Stimulated activated CD4-positive, alpha-beta T cell treated with anti-CD3 and anti-CD28 coated beads, Interleukin-2, amount 100 ng/mL, for 24 hours (primary cell): ENCODE data around the gene LRIG1.

Experiments used
- DNase-seq, 2 donors: peaks; one replicate each; pipeline ENCODE4 v3.0.0-alpha.2; 2020

The LRIG1 gene

GRCh38 chr3:66502981-66503380, 2.2 kb upstream of the LRIG1 start:
- DNase-seq, result no peak

- no peak for DNase-seq
Observed at GRCh38 chr3:66502245-66502874, 1.5 kb upstream of the LRIG1 start.

GRCh38 chr3:66501483-66502244, 842 bp upstream of the LRIG1 start:
- no peak for DNase-seq

DNA sequence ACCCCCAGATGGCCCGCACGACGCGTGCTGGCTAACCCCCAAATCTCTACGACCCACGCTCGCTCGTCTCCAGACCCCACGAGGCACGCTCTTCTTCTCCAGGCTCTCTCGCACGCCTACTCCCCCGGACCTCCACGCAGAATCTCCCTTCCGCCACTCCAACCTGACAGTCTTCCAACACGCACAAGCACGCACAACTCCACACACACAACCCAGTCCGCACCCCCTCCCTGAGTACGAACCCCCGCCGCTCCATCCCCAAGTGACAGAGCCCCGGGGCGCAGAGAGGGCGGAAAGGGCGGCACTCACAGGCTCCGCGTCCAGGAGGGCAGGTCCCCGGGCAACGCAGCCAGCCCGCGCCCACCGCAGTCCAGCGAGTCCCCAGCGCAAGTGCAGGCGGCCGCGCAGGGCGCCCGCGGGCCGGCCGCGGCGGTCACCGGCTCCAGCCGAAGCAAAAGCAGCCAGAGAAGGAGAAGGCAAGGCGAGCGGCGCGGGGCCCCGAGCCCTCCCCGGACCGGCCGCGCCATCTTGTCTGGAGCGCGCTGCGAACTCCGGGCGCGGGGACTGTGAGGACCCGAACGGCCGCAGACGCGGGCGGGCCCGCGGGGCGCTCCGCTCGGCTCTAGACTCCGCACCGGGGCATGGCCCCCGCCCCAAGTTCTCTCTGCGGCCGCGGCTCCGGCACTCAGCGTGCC, 794 bp downstream of the LRIG1 start:
- DNase-seq, result peak; percentile 51 to 61

DNA sequence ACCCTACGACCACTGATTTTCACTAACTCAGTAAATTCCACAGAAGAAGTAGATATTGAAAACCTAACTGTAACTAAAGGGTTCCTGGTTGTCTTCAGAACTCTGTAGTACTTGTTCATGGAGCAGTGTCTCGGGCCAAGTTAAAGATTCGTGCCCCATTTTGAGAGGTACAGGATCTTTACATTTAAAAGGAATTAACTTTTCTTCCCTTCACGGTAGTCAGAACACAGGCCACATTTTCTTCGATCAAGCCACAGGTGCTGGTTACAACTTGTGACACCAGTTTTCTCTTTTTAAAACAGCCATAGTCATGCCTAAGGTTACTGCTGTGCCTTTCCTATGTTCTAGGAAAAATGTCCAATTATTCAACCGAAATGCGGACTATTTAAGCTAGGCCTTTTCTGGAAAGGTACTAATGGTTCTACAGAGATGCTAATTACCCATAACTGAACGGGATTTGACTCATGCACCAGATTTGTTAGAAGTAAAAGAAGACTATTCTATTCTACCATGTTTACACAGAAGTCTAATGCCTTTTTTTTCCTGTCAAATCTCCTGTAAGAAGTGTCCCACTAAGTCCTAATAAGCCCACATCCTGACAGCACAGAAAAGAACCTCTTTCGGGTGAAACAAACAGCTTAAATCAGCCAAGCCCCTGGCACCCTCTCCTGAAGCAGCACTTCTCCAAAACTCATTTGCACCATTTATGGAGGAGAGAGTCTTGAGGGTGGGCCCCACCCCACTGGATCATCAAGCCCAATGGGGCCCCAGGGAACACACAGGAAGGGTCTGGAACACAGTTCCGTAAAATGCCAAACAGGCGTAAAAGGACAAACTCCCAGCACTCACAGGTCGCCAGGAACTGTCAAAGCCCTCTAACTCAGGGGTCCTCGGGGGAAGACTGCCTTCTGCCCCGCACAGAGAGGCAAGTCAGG, 1.9 kb downstream of the LRIG1 start:
- DNase-seq, result no peak

DNA sequence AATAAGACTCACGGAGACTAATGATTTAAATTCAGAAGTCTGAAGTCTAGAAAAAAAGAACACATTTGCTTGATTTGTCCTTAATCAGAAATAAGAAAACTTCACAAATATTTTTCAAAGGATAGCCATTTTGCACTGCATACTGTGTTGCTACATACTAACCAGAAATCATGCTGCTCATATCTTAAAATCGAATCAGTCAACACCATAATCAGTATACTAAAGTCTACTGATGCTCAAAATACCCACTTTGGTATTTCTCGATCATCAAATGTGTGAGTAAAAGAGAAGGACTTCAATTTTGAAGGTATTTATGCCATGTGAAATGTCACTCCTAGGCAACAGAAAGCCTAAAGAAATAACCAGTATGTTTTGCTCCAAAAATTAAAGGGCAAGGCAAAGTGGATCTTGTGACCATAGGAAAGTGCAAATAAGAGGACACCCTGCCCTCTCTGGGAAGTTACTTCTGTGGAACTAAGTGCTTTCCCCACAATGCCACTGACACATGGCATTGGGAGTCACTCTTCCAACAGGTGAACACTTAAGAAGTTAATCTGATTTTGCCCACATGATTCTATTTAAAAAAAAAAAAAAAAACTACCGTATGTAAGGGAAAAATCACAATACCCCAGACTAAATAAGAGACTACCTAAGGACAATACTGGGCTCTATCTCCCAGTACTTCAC, 2.7 kb downstream of the LRIG1 start:
- no peak for DNase-seq

DNA sequence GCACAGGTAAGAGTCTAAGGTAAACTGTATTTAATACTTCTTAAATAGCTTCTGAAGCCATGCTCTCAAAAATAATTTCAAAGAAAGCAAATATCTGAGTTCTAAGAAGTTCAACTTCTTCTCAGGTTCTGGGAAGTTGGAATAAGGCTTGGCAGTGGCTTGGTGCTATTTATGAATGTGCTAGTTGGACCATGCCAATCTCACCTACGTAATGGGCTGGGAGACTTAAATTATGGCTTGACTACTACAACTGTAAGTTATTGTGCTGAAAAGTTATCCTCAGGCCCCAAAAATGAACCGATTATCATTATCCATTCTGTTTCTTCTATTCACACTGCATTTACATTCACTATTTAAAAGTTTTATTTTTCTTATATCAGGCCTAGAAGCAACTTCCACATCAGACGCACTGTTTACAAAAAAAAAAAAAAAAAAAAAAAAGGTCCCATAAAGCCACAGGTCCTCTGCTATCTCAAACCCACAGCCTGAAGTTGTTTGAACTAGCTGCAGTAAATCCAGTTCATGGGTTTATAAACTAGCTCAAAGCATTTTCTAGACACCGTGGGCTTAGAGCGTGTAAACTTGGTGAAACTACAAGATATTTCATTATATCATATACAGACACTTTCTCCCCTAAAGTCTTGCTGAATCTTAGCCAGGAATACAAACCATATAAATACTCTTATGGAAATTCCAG, 3.4 kb downstream of the LRIG1 start:
- no peak for DNase-seq

- DNase-seq, result no peak
Observed at GRCh38 chr3:66496746-66497145, 4.1 kb downstream of the LRIG1 start.

DNA sequence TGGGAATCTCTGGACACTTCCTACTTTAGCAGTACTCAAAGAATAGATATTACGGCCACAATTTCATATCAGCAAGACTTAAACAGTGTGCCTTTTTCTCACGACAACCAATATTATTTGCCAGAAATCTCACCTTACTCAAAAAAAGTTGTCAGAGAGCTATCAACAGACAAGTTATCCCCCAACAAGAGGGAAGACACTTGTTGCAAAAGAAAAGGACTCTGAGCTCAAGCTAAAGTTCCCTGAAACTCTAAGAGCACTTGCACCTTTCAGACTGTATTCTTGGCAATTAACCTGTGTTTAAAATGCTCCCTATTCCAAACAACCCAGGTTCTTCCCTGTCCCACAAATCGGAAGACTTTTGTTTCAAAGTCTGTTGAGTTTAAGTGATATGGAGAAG, 4.5 kb downstream of the LRIG1 start:
- no peak for DNase-seq

- no peak for DNase-seq
Observed at GRCh38 chr3:66495668-66496045, 5.2 kb downstream of the LRIG1 start.

DNA sequence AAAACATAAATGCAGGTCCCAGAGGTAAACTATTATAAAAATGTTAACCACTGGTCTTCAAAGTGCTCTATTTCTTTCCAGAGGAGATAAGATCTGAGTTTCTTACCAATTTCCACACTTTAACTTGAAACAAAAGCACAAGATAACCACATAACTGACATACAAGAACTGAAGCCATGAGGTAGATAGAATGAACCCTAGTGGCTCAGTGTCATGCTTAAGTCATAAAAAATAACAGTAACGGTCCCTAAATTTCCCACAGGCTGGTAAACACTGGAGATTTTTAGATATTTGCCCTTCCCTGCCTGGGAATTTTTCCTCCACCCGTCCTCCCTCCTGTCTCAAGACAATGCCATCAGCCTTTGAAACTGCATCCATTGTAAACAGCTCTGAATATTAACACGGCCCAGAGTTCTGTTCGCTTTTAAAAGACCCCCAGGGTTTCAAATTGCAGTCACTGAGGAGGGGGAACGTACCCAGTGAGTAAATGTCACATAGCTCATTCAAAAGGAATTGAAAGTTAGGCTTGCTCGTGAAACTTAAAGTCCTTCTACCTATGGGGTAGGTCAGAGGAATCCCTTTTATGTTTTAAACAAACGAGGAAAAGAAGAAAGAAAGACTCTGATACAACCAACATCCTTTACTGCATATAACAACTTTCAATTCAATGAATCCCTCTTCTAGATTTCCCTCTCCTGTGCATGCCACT, 5.7 kb downstream of the LRIG1 start:
- DNase-seq, result no peak

DNA sequence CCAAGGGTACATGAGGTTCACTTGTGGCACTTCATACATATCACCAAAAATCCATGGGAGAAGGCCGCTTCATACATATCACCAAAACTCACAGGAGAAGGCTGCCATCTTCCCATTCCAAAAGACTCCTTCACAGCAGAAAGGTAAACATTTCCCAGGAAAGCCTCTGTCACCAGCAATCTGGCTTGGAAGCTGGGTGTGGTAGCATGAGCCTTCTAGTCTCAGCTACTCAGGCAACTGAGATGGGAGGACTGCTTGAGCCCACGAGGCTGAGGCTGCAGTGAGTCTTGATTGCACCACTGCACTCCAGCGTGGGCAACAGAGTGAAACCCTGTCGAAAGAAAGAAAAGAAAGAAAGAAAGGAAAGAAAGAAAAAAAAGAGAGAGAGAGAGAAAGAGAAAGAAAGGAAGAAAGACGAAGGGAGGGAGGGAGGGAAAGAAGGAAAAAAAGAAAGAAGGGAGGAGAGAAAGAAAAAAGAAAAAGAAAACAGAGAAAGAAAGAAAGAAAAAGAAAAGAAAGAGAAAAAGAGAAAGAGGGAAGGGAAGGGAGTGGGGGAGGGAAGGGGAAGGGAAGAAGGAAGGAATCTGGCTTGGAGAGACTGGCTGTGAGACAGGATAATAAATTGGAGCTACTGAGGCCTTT, 7.2 kb downstream of the LRIG1 start:
- DNase-seq, result no peak

GRCh38 chr3:66492672-66493071, 8.2 kb downstream of the LRIG1 start:
- no peak for DNase-seq

GRCh38 chr3:66492071-66492470, 8.8 kb downstream of the LRIG1 start:
- no peak for DNase-seq

- no peak for DNase-seq
Observed at GRCh38 chr3:66490984-66491383, 9.8 kb downstream of the LRIG1 start.

DNA sequence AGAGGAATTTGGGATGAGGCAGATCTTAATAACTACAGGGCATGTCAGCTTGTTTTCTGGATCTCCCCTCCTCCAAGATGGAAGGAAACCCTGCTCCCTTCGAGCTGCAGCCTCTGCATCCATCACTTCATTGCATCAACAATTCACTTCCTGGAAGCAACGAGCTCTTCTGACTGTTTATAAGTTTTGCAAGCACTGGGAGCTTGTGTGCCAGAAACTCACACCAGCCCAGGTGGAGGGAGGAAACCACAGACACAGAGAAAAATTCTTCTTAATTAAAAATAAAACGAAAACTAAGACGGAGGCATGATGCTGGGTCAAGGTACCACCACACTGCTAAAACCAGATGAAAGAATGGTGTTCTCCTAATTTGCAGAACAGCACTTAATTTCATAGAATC, 10.6 kb downstream of the LRIG1 start:
- DNase-seq, result no peak

GRCh38 chr3:66489581-66489980, 11.2 kb downstream of the LRIG1 start:
- DNase-seq, result peak in 1 of 2 donors; percentile 47

GRCh38 chr3:66489115-66489514, 11.7 kb downstream of the LRIG1 start:
- DNase-seq, result no peak

DNA sequence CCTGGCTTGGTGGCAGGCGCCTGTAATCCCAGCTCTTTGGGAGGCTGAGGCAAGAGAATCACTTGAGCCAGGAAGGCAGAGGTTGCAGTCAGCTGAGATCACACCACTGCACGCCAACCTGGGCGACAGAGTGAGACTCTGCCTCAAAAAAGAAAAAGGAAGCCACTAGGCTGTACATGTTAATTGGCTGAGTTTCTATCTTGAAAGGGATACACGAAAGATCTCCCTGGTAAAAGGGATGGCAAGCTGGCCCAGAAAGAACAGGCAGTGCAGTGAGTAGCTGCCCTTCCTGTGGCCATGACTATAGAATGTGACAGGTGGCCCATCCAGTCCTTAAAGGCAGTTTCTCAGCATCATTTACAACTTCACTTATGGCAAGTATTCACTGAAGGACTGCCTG, 12.3 kb downstream of the LRIG1 start:
- no peak for DNase-seq

- no peak for DNase-seq
Observed at GRCh38 chr3:66487465-66487864, 13.4 kb downstream of the LRIG1 start.

GRCh38 chr3:66486646-66487045, 14.2 kb downstream of the LRIG1 start:
- DNase-seq, result no peak
